CD4-positive, alpha-beta T cell treated with Interleukin-1 beta for 1 hour (primary cell): ENCODE data around the gene HNRNPA3.
"Not testable (repeated sequence)": the region's sequence is repeated elsewhere in the genome, so short reads cannot be mapped to it uniquely, and the experiment has no call there.

Experiments
- DNase-seq, 2 donors: peaks; one replicate each; pipeline ENCODE4 v3.0.0-alpha.2; 2020 to 2022

Gene HNRNPA3

GRCh38 chr2:177234267-177234666 lies 21.7 kb downstream of the HNRNPA3 start:
- no peak for DNase-seq

DNA sequence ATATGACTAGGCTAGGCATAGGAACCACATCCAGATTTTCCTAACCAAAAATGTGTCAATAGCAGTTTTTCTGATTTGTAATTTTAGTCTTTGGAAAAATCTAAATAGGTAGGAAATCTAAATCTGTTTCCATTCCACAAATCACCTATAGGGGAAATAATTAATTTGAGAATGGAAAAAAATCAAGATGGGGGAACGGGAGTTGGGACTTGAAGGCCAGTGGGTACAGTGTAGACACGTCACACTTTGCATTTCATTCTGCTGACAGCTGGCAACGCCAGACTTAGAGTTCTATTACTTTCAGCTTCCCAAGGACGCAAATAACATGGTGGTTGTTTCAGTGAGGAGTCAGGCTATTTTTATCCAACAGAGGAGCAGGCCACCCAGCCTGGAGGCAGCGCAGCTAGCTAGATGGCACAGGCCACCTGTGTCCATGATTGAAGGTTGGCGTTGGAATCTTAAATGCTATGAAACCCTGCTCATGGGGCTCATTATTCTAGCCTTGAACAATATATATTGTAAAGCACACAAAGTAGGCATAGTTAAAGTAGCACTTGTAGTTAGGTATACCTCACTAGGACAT lies 23.4 kb downstream of the HNRNPA3 start:
- DNase-seq: no peak

GRCh38 chr2:177237932-177238331 lies 25.3 kb downstream of the HNRNPA3 start:
- DNase-seq: no peak

DNA sequence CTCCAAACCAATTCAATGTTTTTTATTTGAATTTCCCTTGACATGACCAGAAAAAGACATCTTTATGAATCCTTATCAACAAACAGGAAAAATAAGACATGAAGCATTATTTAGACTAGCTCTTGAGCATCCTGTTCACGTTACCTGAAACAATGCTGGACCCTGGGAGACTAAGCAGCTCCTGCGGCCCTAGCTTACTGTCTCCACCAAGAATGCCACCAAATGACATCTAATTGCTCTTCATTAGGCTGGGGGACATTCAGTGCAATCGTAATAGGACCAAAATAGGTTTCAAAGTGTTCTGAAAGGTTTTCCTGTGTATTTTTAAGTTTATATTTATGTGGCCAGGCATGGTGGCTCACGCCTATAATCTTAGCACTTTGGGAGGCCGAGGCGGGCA lies 26.5 kb downstream of the HNRNPA3 start:
- DNase-seq: no peak

GRCh38 chr2:177239932-177240630 lies 27.5 kb downstream of the HNRNPA3 start:
- DNase-seq: peak; percentile 55 to 68

- DNase-seq: no peak
Measured at GRCh38 chr2:177241711-177242120, 29.1 kb downstream of the HNRNPA3 start.

GRCh38 chr2:177242121-177242987 lies 29.8 kb downstream of the HNRNPA3 start:
- no peak for DNase-seq

GRCh38 chr2:177243073-177243472 lies 30.5 kb downstream of the HNRNPA3 start:
- DNase-seq: no peak

DNA sequence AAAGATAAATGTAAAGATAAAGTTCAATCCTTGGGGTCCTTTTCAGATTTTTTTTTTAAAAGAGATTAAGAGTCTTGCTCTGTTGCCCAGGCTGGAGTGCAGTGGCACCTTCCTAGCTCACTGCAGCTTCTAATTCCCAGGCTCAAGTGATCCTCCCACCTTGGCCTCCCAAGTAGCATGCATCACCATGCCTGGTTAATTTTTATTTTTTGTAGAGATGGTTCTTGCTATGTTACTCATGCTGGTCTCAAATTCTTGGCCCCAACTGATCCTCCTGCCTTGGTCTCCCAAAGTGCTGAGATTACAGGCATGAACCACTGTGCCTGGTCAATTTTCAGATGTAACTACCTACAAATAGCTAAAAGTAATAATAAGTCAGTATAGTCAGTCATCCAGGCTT lies 30.9 kb downstream of the HNRNPA3 start:
- DNase-seq: no peak

- DNase-seq: no peak
Measured at GRCh38 chr2:177244244-177244771, 31.7 kb downstream of the HNRNPA3 start.

DNA sequence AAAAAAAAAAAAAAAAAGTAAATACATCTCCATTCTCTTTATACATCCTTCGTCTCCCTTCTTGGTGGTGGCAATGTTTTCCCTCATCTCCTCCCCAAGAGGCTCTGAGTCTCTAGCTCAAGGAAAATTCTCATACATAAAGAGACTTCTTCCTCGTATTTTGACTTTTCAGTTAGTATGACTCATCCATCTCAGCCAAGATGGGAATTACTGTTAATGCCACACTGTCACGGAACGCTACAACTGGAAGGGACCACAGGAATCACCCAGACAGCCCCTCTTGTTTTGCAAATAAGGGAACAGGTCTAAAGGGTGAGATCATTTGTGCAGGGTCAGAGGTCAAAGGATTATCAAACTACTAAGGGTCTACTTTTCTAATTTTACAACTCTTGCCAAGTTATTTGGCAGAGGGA lies 32.4 kb downstream of the HNRNPA3 start:
- no peak for DNase-seq

GRCh38 chr2:177246000-177246399 lies 33.4 kb downstream of the HNRNPA3 start:
- DNase-seq: no peak

DNA sequence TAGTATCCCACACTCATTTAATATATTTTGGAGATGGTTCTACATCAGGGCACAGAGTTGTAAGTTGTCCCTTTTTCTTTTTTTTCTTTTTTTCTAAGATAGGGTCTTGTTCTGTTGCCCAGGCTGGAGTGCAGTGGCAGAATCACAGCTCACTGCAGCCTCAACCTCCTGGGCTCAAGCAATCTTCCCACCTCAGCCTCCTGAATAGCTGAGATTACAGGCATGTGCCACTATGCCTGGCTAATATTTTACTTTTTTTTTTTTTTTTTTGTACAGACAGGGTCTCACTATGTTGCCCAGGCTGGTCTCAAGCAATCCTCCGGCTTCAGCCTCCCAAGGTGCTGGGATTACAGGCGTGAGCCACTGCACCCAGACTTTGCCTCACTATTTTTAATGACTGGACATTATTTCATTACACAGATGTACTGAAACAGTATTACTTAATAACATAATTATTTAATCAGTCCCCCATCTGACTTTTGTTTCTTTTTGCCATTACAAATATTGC lies 34.0 kb downstream of the HNRNPA3 start:
- not testable (repeated sequence) for DNase-seq

DNA sequence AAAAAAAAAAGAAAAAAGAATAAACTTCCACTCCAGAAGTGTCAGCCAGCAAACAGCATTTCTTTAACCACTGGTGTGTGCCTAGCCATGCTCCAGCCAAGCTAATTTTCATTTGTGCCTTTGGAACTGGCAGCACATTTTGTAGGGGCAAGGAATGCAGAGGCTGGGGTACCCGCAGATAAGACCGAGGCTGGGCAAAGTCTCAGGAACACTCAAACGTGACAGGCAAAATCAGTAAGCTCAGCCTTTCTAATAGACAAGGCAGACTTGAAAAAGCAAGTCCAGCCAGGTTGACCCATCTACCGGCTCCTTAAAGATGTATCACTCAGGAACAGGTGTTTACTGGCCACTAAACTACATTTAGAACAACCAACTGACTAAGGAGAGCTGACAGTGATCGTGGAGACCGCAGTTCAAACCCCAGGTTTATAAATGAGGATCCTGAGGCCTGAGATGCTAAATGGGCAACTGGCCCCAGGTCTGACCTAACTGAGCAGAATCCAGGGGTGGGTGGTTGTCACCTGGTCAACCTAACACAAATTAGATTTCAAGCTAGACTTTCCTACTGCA lies 35.2 kb downstream of the HNRNPA3 start:
- no peak for DNase-seq

DNA sequence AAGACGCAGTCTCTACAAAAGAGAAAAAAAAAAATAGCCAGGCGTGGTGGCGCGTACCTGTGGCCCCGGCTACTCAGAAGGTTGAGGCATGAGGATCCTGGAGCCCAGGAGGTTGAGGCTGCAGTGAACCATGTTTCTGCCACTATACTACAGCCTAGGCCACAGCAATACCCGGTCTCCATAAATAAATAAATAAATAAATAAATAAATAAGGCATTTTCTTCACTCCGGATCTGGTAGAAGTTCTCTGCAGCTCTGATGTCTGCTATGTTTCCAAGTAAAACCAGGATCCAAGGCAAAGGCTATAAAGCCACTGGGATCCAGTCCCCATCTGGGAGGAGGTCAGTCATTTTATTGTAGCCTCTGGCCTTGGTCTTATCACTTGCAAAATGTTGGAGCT lies 36.4 kb downstream of the HNRNPA3 start:
- DNase-seq: no peak

DNA sequence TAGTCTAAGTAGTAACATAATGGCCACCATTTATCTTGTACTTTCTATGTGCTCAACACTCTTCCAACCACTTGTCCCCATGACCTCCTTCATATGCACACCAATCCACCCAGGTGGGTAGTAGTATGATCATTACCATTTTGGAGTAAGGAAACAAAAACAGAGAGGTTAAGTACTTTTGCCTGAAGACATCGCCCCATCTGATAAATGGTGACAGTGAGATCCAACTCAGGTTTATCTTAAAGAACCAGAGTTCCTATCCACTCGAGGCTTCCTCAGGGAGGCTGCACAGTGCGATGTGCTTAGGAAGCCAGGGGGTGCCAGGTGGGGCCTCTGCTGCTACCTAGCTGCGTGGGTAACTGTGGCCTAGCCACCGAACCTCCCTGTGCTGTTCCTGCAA lies 37.9 kb downstream of the HNRNPA3 start:
- no peak for DNase-seq

DNA sequence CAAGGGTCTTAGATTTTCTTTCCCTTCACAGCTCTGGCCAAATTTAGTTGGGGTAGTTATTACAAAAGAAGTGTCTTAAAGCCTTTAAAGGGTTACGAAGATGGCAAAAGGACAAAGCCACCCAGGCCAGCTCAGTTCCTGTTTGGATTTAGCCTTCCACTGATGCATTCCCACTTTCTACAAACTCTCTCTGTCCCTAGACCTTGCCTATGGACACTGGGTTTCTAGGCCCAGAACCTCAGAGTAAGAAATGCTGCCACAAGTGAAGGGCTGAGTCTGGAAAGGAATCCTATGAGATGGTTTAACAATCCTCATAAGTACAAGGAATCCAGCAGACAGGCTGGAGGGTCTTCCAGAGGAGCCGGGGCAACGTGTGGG lies 38.6 kb downstream of the HNRNPA3 start:
- DNase-seq: no peak

DNA sequence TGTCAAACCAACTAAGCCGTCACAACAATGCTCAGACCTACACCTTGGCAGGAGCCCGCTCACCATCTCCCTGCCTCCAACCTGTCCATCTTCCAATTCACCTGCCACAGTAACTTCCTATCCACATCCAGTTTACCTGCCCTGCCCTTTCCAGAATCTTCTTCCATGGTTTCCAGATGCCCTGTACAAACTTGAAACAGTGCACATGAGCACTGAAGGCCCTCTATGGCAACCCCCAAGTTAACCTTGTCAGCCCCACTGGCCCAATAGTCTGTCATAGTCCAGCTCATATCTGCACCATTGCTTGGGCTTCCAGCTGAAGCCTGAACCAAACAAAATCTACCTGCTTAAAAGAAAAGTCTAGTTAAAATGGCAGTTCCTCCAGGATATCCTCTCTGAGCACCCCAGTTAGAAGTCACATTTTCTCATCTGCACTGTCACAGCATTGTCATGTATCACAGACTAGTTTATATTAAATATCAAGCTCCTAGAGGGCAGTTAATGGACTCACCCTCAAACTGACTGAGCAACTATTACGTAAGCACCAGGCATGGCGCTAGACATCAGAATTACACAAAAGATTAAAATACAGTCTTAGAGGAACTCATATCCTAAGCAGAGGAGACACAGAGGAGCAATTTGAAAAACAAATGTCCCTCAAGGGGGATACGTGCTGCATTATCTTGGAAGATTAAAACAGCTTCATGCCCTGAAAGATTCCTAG lies 40.4 kb downstream of the HNRNPA3 start:
- no peak for DNase-seq

- no peak for DNase-seq
Measured at GRCh38 chr2:177253704-177254103, 41.1 kb downstream of the HNRNPA3 start.

- no peak for DNase-seq
Measured at GRCh38 chr2:177254433-177255226, 42.0 kb downstream of the HNRNPA3 start.

GRCh38 chr2:177255227-177255601 lies 42.6 kb downstream of the HNRNPA3 start:
- DNase-seq: no peak

DNA sequence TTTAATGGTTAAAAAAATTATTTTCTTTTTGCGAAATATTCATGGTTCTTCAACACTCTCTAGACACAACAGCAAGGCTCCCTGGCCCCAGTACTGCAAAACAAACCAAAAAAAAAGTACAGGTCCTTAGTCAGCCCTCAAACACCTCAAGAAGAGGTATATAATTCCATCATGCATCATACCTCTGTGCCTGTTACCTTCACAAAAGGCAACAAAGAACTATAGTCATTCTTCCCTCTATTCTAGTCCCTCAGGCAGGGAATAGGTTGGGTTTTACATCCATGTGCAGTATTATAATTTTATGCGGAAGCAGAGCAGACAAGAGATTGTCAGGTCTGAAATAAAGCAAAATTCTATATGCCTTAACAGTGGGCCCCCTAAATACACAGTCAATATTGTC lies 43.4 kb downstream of the HNRNPA3 start:
- DNase-seq: no peak
